B cell (primary cell): ENCODE data around the gene COG4.

ENCODE experiments used
- CTCF ChIP-seq: fragments of 200-600 bp; IDR thresholded peaks from one replicate; pipeline ENCODE4 v1.8.0; 2022; ENCODE audit warnings: antibody characterized with exemption, mild to moderate bottlenecking
- EZH2 ChIP-seq: IDR thresholded peaks from 2 replicates; pipeline ENCODE4 v1.6.1; 2012; ENCODE audit warnings: borderline replicate concordance, low read depth, mild to moderate bottlenecking, moderate library complexity, low read length; ENCODE audit not compliant: insufficient read depth, poor library complexity, severe bottlenecking

GRCh38 chr16:70511833-70512232 is 11.5 kb downstream of the COG4 start:
- no peak for TF ChIP-seq CTCF
- no peak for TF ChIP-seq EZH2
